Parathyroid adenoma (tissue), 2 donors: Measurements from ENCODE around the gene NFIX.

ENCODE experiments used
- H2AFZ ChIP-seq: fragments of 300-600 bp; sonication (generic); one replicate; pipeline ENCODE4 v1.7.0; 2017; ENCODE audit warnings: antibody characterized with exemption, mild to moderate bottlenecking
- H3K27ac ChIP-seq: fragments of 300-600 bp; sonication (generic); one replicate; pipeline ENCODE4 v1.7.0; 2017
- H3K27me3 ChIP-seq: fragments of 300-600 bp; sonication (generic); one replicate; pipeline ENCODE4 v1.7.0; 2017; ENCODE audit warnings: low read length; ENCODE audit not compliant: control insufficient read depth, insufficient read depth
- H3K36me3 ChIP-seq: fragments of 300-600 bp; sonication (generic); one replicate; pipeline ENCODE4 v1.7.0; 2017; ENCODE audit warnings: low read length; ENCODE audit not compliant: control insufficient read depth, insufficient read depth
- H3K4me1 ChIP-seq: fragments of 300-600 bp; sonication (generic); one replicate; pipeline ENCODE4 v1.7.0; 2017; ENCODE audit warnings: control low read depth
- H3K4me2 ChIP-seq: fragments of 300-600 bp; sonication (generic); one replicate; pipeline ENCODE4 v1.7.0; 2017; ENCODE audit warnings: low read length
- H3K4me3 ChIP-seq: fragments of 300-600 bp; sonication (generic); one replicate; pipeline ENCODE4 v1.7.0; 2017; ENCODE audit warnings: low read depth, low read length
- H3K79me2 ChIP-seq: fragments of 300-600 bp; sonication (generic); one replicate; pipeline ENCODE4 v1.7.0; 2017; ENCODE audit warnings: control low read depth
- H3K9ac ChIP-seq: fragments of 300-600 bp; sonication (generic); one replicate; pipeline ENCODE4 v1.7.0; 2017; ENCODE audit warnings: mild to moderate bottlenecking
- H3K9me3 ChIP-seq: fragments of 300-600 bp; sonication (generic); one replicate; pipeline ENCODE4 v1.7.0; 2017; ENCODE audit warnings: low read length; ENCODE audit not compliant: control insufficient read depth
- TF ChIP-seq, protein P1 (sequence below): fragments of 300-600 bp; sonication (generic); IDR thresholded peaks from one replicate; pipeline ENCODE4 v1.7.0; 2017; ENCODE audit warnings: antibody characterized with exemption, mild to moderate bottlenecking
- donor health status: primary hyperparathyroidism.

NFIX gene

DNA sequence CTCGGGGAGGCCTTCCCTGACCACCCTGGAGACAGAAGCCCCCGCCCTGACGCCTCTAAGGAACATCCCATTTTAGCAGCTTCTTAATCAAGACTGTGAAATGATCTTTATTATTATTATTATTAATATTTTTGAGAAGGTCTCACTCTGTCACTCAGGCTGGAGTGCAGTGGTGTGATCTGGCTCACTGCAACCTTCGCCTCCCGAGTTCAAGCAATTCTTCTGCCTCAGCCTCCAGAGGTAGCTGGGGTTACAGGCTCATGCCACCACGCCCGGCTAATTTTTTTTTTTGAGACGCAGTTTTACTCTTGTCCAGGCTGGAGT lies 29.5 kb upstream of the NFIX start:
- TF ChIP-seq, protein P1, sequence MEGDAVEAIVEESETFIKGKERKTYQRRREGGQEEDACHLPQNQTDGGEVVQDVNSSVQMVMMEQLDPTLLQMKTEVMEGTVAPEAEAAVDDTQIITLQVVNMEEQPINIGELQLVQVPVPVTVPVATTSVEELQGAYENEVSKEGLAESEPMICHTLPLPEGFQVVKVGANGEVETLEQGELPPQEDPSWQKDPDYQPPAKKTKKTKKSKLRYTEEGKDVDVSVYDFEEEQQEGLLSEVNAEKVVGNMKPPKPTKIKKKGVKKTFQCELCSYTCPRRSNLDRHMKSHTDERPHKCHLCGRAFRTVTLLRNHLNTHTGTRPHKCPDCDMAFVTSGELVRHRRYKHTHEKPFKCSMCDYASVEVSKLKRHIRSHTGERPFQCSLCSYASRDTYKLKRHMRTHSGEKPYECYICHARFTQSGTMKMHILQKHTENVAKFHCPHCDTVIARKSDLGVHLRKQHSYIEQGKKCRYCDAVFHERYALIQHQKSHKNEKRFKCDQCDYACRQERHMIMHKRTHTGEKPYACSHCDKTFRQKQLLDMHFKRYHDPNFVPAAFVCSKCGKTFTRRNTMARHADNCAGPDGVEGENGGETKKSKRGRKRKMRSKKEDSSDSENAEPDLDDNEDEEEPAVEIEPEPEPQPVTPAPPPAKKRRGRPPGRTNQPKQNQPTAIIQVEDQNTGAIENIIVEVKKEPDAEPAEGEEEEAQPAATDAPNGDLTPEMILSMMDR, result no peak
- H3K27ac ChIP-seq, result peak overlapping the region; percentile 33

DNA sequence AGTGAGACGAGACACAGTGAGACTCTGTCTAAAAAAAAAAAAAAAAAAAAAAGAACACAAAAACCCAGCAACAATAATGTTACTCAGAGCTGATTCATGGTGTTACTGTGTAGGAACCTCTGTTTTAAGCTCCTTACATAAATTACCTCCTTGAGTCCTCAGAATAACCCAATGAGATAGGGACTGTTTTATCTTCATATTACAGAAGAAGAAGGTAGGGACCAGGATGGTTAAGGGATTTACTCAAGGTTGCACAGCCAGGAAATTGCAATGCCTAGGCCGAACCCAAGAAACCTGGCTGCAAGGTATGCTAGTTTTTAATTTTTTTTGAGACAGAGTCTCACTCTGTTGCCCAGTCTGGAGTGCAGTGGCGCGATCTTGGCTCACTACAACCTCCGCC lies 27.4 kb upstream of the NFIX start:
- Histone ChIP-seq H3K4me3 (no peak overlapping the region), H3K9ac (no peak overlapping the region), H3K27ac (no peak overlapping the region), H3K9me3 (no peaks in the 10 kb centered on the region), H3K27me3 (no peaks in the 10 kb centered on the region), H3K79me2 (no peaks in the 10 kb centered on the region), H2AFZ (no peak overlapping the region), H3K4me1 (peaks cover 5% of the 10 kb centered on the region), H3K4me2 (no peak overlapping the region), H3K36me3 (no peaks in the 10 kb centered on the region)
- TF ChIP-seq, protein P1, result no peak

More for the DNA sequence above, 29.5 kb upstream of the NFIX start:
- peak overlapping the region; percentile 97 for H2AFZ ChIP-seq
- no peak overlapping the region for H3K4me3 ChIP-seq
- no peaks in the 10 kb centered on the region for H3K27me3 ChIP-seq
- H3K9ac ChIP-seq, result no peak overlapping the region
- H3K4me1 ChIP-seq, result peaks cover 5% of the 10 kb centered on the region
- H3K36me3 ChIP-seq, result no peaks in the 10 kb centered on the region
- H3K79me2 ChIP-seq, result no peaks in the 10 kb centered on the region
- no peaks in the 10 kb centered on the region for H3K9me3 ChIP-seq
- H3K4me2 ChIP-seq, result peak overlapping the region; percentile 98

DNA sequence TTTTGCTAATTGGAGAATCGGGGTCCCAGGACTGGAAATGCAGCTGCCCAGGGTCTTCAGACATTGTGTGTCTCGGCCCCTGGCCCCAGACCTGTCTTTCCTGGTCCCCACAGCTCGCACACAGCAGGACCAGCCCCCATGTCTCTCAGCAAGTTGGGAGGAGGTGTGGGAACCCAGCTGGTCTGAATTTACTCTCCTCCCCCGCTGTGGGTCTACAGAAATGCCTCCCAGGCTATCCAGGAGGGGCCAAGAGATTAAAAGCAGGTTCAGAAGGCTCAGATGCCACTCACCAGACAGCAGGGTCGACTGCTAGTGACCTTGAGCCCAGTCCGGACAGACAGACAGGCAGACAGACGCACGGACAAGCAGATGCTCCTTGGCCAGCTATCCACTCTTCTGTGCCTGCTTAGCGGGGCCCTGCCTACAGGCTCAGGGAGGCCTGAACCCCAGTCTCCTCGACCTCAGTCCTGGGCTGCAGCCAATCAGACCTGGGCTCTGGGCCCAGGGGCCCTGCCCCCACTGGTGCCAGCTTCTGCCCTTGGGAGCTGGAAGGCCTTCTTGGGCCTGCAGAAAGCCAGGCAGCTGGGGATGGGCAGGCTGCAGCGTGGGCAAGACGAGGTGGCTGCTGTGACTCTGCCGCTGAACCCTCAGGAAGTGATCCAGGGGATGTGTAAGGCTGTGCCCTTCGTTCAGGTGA lies 25.8 kb upstream of the NFIX start, which contains the start of gene DAND5:
Gene DAND5 (plus strand): TSS at position 285 of the 697 bp plus-strand sequence. CDS start 85 bp downstream, at position 370.
- Histone ChIP-seq H3K9me3 (no peaks in the 10 kb centered on the region), H3K27ac (no peak within 1 kb of the TSS), H3K27me3 (no peaks in the 10 kb centered on the region), H3K9ac (no peak within 1 kb of the TSS), H3K4me2 (peak within 1 kb of the TSS; percentile 9), H2AFZ (peak within 1 kb of the TSS; percentile 68), H3K36me3 (no peaks in the 10 kb centered on the region), H3K79me2 (no peaks in the 10 kb centered on the region), H3K4me1 (peaks cover 5% of the 10 kb centered on the region), H3K4me3 (no peak within 1 kb of the TSS)
- TF ChIP-seq, protein P1, result no peak

DNA sequence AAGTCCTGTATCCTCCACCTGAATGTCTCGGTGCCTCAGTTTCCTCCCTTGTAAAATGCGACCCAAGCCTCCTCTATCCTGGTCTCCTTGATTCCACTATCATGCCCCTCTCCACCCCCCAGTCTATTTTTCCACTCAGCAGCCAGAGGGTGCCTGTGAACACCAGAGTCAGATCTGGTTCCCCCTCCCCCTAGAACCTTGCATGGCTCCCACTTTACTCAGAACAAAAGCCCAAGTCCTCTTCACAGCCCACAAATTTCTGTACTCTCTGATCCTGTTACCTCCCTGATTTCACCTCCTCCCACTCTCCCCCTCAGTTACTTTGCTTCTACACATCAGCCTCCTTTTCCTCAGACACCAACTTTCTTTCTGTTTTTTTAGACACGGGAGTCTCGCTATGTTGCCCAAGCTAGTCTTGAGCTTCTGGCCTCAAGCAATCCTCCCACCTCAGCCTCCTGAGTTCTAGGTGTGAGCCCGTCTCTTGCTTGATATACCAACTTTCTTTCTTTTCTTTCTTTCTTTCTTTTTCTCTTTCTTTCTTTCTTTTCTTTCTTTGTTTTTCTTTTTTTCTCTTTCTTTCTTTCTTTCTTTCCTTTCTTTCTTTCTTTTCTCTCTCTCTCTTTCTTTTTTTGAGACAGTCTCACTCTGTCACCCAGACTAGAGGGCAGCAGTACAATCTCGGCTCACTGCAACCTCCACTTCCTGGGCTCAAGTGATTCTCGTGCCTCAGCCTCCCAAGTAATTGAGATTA lies 25.0 kb upstream of the NFIX start:
- Histone ChIP-seq H3K4me2 (no peak overlapping the region), H3K79me2 (no peaks in the 10 kb centered on the region), H3K27me3 (no peaks in the 10 kb centered on the region), H3K9me3 (no peaks in the 10 kb centered on the region), H3K4me3 (no peak overlapping the region), H3K4me1 (peaks cover 5% of the 10 kb centered on the region), H3K27ac (no peak overlapping the region), H3K36me3 (no peaks in the 10 kb centered on the region), H3K9ac (no peak overlapping the region), H2AFZ (no peak overlapping the region)
- TF ChIP-seq, protein P1, result no peak
